Cardiac fibroblast (primary cell): Measurements from ENCODE around the gene TNK2.
"Not testable (repeated sequence)": the region's sequence is repeated elsewhere in the genome, so short reads cannot be mapped to it uniquely, and the experiment has no call there.

Experiments used
- DNase-seq, 2 donors: peaks; one replicate each; pipeline versions ENCODE4 v3.0.0 to v3.0.0-alpha.2; 2010; ENCODE audit warnings: low read depth in 2 of 2
- H3K4me3 ChIP-seq, 2 donors: replicated peaks in 1 of 2; 1 replicate in 1 of 2; 2 replicates in 1 of 2; pipeline ENCODE4 v1.5.1; 2011; ENCODE audit warnings: low read depth in 2 of 2, low read length in 2 of 2, mild to moderate bottlenecking in 2 of 2, moderate library complexity in 1 of 2
- TF ChIP-seq, protein P1 (sequence below): IDR thresholded peaks from one replicate; pipeline ENCODE4 v1.5.1; 2011; ENCODE audit warnings: low read depth, mild to moderate bottlenecking, low read length, inconsistent platforms

The TNK2 gene

DNA sequence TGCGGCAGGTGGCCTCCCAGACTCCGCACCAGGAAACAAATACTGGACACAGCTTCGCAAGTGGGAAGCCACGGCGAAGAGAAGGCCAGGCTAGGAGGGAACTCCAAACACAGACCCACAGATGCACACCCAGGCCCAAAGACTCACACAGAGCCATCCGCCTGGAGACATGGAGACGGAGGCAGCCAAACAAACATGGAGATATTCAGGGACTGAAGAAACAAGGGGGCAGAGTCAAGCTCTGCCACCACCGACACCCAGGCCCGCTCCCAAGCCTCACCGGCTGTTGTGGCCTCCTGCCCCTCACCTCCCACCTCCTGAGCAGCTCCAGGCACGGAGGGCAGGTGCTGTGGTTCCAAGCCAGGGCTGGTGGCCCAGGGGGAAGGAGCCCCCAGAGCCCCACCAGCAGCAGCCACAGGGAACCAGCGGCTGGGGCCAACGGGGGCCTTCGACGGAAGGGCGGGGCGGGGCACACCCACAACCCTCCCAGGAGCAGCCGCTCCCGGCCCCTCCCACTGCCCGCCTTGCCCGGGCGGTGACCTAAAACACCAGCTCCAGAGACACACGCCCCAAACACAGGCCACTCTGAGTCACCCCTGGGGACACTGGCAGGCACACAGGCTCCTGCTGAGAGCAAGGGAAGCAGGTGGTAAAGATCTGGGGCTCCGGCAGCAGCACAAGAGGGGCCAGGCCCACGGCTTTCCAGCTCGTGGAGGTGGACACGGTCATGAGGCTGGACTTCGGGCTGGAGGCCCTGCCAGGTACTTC is 31.9 kb downstream of the TNK2 start:
- H3K4me3 ChIP-seq = no peak overlapping the region
- DNase-seq = no peak
- TF ChIP-seq, protein P1, sequence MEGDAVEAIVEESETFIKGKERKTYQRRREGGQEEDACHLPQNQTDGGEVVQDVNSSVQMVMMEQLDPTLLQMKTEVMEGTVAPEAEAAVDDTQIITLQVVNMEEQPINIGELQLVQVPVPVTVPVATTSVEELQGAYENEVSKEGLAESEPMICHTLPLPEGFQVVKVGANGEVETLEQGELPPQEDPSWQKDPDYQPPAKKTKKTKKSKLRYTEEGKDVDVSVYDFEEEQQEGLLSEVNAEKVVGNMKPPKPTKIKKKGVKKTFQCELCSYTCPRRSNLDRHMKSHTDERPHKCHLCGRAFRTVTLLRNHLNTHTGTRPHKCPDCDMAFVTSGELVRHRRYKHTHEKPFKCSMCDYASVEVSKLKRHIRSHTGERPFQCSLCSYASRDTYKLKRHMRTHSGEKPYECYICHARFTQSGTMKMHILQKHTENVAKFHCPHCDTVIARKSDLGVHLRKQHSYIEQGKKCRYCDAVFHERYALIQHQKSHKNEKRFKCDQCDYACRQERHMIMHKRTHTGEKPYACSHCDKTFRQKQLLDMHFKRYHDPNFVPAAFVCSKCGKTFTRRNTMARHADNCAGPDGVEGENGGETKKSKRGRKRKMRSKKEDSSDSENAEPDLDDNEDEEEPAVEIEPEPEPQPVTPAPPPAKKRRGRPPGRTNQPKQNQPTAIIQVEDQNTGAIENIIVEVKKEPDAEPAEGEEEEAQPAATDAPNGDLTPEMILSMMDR = no peak

DNA sequence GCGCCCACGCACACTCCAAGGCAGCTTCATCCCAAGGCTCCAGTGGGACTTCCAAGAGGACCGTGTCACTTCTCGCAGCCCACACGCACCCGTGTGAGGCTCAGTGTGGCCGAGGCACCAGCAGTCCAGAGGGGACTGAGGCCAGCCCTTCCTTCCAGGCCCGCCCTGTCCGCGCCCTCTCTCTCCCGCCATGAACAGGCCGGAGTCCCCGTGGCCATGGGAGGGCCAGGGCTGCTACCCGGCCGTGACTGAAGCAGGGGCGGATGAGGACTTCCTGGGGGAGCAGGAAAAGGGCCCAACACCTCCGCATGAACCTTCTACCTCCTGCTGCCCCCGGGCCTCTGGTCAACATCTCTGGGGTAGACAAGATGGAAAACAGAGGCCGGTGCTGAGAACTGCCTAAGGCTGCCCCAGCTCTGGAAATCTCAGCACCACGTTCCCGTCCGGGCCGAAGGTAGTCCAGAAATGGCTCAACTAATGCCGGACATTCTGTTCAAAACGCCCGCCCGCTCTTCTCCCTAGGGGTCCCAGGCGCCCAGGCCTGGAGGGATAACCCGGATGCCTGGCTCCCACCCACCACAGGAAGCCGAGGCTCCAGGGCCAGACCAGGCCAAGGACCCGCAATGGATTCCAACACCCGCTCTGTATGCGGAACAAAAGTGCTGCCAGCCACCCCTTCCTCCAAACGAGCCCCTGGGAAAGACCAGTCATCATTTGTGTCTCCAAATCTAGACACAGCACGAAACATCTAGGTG is 32.7 kb downstream of the TNK2 start:
- H3K4me3 ChIP-seq = no peak overlapping the region
- DNase-seq = no peak
- TF ChIP-seq, protein P1 = no peak

DNA sequence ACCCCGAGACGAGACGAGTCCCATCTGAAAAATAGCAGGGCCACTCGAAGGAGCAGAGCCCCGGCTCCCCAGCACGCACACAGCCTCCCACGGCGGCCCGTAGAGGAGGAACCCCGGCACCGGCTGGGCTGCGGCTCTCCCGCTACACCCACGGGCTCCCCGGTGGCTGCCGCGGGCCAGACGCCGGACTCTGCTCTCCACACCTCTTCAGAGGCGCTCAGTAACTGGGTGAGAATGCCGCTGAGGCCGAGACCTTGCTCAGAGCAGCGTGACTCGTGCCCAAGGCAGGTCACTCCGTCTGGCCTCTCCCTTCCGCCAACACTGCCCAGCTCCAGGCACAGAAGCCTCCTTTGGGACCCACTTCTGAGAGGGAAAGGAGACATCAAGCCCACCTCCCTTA is 34.4 kb downstream of the TNK2 start:
- DNase-seq = peak; percentile 23 to 47
- TF ChIP-seq, protein P1 = no peak
- H3K4me3 ChIP-seq = no peak overlapping the region

DNA sequence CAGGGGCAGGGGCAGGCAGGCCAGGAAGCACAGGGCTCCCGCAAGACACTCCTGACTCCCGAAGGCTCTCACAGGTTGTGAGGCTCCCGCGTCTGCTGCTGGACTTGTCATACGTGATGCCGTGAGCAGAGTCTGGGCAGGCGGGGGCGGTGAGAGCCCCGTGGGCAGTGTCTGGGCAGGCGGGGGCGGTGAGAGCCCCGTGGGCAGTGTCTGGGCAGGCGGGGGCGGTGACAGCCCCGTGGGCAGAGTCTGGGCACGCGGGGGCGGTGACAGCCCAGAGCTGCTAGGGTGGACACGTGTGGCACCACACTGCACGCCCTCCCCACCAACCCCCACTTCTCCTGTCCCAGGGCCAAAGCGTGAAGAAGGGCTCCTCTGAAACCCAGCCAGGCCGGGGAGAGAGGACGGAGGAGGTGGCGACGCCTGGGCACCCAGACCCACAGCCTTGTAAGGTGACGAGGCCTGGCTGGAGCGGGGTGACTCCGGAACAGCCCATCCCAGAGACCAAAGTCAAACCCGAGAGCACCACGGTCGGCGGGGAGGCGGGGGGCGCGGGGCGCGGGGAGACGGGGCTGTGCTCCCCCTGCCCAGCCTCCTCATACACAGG is 35.0 kb downstream of the TNK2 start:
- TF ChIP-seq, protein P1 = no peak

DNA sequence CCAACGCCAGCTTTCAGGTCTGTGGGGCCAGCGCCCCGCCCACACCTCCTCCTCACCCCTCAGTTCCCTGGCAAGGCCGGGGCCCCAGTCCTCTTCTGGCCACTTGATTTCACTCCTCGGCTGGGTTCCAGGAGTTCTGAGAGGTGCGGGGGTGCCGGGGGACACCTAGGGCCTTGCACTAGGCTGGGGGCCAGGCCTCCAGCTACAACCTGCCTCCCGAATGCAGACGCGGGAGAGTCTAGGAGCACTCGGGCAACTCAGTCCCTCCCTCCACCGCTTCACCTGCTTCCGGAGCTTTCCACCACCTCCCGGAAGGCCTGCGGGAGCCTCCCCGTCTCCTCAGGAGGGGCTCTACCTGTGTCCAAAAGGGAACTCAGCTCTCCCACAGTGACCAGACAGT is 35.6 kb downstream of the TNK2 start:
- H3K4me3 ChIP-seq = no peak overlapping the region
- DNase-seq = no peak
- TF ChIP-seq, protein P1 = no peak

More for the DNA sequence above, 35.0 kb downstream of the TNK2 start:
- DNase-seq = no peak
- no peak overlapping the region for H3K4me3 ChIP-seq

DNA sequence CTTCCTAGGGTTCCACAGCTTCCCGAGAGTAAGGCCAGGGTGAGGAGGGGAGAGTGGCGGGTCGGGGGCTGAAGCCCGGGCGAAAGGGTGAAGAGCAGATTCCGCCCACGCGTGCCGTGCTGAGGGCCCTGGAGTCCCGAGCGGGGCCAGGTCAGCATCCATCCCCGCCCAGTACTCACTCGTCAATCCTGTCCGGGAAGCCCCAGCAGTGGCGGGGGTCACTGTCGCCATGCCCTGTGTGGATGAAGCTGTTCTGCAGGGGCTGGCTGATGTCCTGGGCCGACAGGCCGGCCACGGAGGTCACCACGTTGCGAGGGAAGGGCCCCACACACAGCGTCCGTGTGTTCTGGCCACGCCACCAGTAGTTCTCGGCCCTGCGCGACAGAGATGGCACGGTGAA is 36.3 kb downstream of the TNK2 start:
- TF ChIP-seq, protein P1 = no peak
- no peak for DNase-seq

DNA sequence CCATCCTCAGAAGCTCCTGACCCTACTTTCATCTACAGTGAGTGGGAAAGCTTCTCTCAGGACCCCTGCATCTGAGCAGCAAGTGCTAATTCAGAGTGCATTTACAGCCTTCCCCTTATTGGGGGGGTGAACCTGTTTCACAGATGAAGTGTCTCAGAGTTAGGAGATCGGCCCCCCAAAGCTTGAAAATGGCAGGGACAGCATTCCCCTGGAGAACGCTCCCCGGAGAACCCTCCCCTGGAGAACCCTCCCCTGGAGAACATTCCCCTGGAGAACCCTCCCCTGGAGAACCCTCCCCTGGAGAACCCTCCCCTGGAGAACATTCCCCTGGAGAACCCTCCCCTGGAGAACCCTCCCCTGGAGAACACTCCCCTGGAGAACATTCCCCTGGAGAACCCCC is 36.7 kb downstream of the TNK2 start:
- not testable (repeated sequence) for H3K4me3 ChIP-seq, DNase-seq

More for the DNA sequence above, 36.3 kb downstream of the TNK2 start:
- no peak overlapping the region for H3K4me3 ChIP-seq
